A549 (cell line): ENCODE measurements around the gene LATS2.

Experiments
- ELK1 ChIP-seq: fragments of 150-350 bp; IDR thresholded peaks from 2 replicates; pipeline ENCODE4 v1.6.1; 2014; ENCODE audit warnings: low read depth, mild to moderate bottlenecking, low read length
- EP300 ChIP-seq, 2 experiments: fragments of >200 bp; sonication (Bioruptor Twin); formaldehyde crosslinking; IDR thresholded peaks; 2 replicates in 1 of 2; 3 replicates in 1 of 2; pipeline ENCODE4 v1.6.1; 2016 to 2017
- MAFK ChIP-seq: fragments of 450-650 bp; IDR thresholded peaks from 2 replicates; pipeline ENCODE4 v1.6.1; 2014; ENCODE audit not compliant: partially characterized antibody
- MAX ChIP-seq: IDR thresholded peaks from 2 replicates; pipeline ENCODE4 v1.6.1; 2012
- TF ChIP-seq, protein P1 (sequence below): fragments of >200 bp; sonication (Bioruptor Twin); formaldehyde crosslinking; IDR thresholded peaks from 3 replicates; pipeline ENCODE4 v1.5.1; 2016
- TF ChIP-seq, protein P2 (sequence below): fragments of 450-650 bp; IDR thresholded peaks from 2 replicates; pipeline ENCODE4 v1.6.1; 2014; ENCODE audit warnings: antibody characterized with exemption
- TF ChIP-seq, protein P3 (sequence below): fragments of 250-450 bp; sonication (Bioruptor Pico); IDR thresholded peaks from 2 replicates; pipeline ENCODE4 v1.5.0; 2021; ENCODE audit warnings: mild to moderate bottlenecking, moderate library complexity, borderline replicate concordance

DNA sequence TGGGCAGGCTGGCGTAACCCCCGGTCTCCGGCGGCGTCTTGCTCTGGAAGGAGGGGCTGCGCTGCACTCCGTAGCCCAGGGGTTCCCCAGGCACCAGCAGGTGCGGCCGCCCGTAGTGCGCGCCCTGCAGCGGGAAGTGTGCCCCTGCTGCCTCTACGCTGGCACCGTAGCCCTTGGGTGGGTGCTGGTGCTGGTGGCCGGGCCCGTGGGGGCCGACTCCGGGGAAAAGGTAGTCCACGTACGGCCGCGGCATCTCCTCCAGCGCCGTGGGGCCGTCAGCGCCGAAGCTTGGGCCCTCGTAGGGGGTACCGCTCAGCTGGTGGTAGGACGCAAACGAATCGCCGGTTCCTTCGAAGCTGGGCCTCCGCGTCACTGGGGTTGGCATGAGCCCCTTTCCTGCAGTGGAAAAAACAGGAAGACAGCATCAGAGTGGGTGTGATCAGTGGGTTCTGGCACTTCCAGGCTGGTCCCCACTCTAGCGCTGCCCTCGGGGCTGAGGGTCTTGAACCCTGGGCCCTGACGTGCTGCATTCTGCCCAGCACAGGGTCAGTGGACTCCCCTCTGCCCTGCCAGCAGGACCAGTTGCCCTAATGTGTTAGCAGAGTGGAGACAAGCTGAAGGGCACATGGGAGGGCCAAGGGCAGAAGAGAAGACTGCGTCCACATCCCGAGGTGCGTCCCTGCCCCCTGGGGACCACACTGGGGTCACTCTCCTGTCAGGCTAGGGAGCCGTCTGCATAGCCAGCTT lies 72.3 kb downstream of the LATS2 start:
- TF ChIP-seq, protein P1, sequence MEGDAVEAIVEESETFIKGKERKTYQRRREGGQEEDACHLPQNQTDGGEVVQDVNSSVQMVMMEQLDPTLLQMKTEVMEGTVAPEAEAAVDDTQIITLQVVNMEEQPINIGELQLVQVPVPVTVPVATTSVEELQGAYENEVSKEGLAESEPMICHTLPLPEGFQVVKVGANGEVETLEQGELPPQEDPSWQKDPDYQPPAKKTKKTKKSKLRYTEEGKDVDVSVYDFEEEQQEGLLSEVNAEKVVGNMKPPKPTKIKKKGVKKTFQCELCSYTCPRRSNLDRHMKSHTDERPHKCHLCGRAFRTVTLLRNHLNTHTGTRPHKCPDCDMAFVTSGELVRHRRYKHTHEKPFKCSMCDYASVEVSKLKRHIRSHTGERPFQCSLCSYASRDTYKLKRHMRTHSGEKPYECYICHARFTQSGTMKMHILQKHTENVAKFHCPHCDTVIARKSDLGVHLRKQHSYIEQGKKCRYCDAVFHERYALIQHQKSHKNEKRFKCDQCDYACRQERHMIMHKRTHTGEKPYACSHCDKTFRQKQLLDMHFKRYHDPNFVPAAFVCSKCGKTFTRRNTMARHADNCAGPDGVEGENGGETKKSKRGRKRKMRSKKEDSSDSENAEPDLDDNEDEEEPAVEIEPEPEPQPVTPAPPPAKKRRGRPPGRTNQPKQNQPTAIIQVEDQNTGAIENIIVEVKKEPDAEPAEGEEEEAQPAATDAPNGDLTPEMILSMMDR: no peak
- TF ChIP-seq, protein P2, sequence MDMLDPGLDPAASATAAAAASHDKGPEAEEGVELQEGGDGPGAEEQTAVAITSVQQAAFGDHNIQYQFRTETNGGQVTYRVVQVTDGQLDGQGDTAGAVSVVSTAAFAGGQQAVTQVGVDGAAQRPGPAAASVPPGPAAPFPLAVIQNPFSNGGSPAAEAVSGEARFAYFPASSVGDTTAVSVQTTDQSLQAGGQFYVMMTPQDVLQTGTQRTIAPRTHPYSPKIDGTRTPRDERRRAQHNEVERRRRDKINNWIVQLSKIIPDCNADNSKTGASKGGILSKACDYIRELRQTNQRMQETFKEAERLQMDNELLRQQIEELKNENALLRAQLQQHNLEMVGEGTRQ: no peak
- TF ChIP-seq, protein P3, sequence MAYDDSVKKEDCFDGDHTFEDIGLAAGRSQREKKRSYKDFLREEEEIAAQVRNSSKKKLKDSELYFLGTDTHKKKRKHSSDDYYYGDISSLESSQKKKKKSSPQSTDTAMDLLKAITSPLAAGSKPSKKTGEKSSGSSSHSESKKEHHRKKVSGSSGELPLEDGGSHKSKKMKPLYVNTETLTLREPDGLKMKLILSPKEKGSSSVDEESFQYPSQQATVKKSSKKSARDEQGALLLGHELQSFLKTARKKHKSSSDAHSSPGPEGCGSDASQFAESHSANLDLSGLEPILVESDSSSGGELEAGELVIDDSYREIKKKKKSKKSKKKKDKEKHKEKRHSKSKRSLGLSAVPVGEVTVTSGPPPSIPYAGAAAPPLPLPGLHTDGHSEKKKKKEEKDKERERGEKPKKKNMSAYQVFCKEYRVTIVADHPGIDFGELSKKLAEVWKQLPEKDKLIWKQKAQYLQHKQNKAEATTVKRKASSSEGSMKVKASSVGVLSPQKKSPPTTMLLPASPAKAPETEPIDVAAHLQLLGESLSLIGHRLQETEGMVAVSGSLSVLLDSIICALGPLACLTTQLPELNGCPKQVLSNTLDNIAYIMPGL (CRISPR knock-in tag): no peak
- TF ChIP-seq ELK1 (no peak), MAFK (no peak), MAX (no peak), EP300 (IDR thresholded peaks at IDR 0.05) (no peak)
